ENCODE measurements around the gene SASS6.

DNA sequence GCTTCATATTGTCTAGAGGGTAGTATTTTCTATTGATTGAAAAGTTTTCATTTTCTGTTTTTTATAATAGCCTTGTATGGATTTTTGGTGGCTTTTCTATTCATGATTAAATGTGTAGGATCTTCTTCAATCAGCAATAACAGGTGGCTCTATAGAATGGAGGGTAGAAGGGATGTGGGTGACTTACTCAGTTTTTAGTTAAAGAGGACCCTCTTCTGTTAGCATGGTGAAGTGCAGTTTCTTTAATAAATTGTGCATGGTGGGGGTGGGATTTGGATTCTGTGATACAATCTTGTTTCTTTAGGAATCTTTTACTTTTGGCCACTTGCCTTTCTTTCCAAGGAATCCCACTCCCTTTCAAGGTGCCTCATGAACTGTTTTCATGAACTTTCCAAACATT is 98.3 kb downstream of the SASS6 start:
- TF ChIP-seq, protein P1, sequence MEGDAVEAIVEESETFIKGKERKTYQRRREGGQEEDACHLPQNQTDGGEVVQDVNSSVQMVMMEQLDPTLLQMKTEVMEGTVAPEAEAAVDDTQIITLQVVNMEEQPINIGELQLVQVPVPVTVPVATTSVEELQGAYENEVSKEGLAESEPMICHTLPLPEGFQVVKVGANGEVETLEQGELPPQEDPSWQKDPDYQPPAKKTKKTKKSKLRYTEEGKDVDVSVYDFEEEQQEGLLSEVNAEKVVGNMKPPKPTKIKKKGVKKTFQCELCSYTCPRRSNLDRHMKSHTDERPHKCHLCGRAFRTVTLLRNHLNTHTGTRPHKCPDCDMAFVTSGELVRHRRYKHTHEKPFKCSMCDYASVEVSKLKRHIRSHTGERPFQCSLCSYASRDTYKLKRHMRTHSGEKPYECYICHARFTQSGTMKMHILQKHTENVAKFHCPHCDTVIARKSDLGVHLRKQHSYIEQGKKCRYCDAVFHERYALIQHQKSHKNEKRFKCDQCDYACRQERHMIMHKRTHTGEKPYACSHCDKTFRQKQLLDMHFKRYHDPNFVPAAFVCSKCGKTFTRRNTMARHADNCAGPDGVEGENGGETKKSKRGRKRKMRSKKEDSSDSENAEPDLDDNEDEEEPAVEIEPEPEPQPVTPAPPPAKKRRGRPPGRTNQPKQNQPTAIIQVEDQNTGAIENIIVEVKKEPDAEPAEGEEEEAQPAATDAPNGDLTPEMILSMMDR (IDR thresholded peaks at IDR 0.05; ENCODE audit: insufficient read depth, low read length) = no peak
- TF ChIP-seq POLR2AphosphoS5 (IDR thresholded peaks at IDR 0.05; ENCODE audit: low read depth) (no peak), GABPA (IDR thresholded peaks at IDR 0.05; ENCODE audit: low read depth) (no peak)
- TF ChIP-seq, protein P2, sequence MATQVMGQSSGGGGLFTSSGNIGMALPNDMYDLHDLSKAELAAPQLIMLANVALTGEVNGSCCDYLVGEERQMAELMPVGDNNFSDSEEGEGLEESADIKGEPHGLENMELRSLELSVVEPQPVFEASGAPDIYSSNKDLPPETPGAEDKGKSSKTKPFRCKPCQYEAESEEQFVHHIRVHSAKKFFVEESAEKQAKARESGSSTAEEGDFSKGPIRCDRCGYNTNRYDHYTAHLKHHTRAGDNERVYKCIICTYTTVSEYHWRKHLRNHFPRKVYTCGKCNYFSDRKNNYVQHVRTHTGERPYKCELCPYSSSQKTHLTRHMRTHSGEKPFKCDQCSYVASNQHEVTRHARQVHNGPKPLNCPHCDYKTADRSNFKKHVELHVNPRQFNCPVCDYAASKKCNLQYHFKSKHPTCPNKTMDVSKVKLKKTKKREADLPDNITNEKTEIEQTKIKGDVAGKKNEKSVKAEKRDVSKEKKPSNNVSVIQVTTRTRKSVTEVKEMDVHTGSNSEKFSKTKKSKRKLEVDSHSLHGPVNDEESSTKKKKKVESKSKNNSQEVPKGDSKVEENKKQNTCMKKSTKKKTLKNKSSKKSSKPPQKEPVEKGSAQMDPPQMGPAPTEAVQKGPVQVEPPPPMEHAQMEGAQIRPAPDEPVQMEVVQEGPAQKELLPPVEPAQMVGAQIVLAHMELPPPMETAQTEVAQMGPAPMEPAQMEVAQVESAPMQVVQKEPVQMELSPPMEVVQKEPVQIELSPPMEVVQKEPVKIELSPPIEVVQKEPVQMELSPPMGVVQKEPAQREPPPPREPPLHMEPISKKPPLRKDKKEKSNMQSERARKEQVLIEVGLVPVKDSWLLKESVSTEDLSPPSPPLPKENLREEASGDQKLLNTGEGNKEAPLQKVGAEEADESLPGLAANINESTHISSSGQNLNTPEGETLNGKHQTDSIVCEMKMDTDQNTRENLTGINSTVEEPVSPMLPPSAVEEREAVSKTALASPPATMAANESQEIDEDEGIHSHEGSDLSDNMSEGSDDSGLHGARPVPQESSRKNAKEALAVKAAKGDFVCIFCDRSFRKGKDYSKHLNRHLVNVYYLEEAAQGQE (IDR thresholded peaks at IDR 0.05; ENCODE audit: insufficient replicate concordance, low read depth) = no peak

All from HL-60 (cell line).